Liver (tissue), 3 donors: ENCODE measurements around the gene BCORL1.

Source experiments
- RAD21 ChIP-seq, 2 donors: IDR thresholded peaks; 2 replicates each; pipeline ENCODE4 v1.6.1; 2016; ENCODE audit warnings: antibody characterized with exemption in 2 of 2, mild to moderate bottlenecking in 2 of 2
- TAF1 ChIP-seq: conservative IDR thresholded peaks from 2 replicates; pipeline ENCODE4 v1.6.1; 2016; ENCODE audit warnings: antibody characterized with exemption, mild to moderate bottlenecking
- TF ChIP-seq, protein P1 (sequence below): fragments of 150-350 bp; IDR thresholded peaks from 2 replicates; pipeline ENCODE4 v1.5.1; 2017; ENCODE audit warnings: improper control_type of control experiment, low read depth, low read length; ENCODE audit not compliant: missing input control
- TF ChIP-seq, protein P2 (sequence below): IDR thresholded peaks from 2 replicates; pipeline ENCODE4 v1.6.1; 2016; ENCODE audit warnings: antibody characterized with exemption, mild to moderate bottlenecking
- donor health status: healthy.
- donor health status: healthy.

DNA sequence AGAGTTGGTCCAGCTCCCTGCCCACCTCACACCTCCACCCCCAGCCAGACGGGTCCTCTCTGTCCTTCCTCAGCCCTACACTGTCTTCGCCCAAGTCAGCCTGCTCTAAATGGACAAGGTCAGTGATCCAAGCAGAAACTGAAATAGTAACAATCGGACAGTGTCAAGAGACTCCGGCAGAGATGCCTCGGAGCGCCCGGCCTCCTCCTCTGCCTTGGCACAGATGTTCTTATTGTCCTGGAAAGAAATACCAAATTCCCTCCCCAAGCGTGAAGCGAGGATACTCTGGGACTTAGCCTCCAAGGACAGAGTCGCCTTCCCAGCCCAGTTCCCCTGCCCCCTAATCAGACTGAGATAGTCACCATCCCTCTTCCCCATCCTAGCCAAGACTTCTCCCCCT lies 48.0 kb upstream of the BCORL1 start:
- TF ChIP-seq, protein P1, sequence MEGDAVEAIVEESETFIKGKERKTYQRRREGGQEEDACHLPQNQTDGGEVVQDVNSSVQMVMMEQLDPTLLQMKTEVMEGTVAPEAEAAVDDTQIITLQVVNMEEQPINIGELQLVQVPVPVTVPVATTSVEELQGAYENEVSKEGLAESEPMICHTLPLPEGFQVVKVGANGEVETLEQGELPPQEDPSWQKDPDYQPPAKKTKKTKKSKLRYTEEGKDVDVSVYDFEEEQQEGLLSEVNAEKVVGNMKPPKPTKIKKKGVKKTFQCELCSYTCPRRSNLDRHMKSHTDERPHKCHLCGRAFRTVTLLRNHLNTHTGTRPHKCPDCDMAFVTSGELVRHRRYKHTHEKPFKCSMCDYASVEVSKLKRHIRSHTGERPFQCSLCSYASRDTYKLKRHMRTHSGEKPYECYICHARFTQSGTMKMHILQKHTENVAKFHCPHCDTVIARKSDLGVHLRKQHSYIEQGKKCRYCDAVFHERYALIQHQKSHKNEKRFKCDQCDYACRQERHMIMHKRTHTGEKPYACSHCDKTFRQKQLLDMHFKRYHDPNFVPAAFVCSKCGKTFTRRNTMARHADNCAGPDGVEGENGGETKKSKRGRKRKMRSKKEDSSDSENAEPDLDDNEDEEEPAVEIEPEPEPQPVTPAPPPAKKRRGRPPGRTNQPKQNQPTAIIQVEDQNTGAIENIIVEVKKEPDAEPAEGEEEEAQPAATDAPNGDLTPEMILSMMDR, result no peak
- TF ChIP-seq TAF1 (no peak), RAD21 (IDR thresholded peaks at IDR 0.05) (no peak)
- TF ChIP-seq, protein P2, sequence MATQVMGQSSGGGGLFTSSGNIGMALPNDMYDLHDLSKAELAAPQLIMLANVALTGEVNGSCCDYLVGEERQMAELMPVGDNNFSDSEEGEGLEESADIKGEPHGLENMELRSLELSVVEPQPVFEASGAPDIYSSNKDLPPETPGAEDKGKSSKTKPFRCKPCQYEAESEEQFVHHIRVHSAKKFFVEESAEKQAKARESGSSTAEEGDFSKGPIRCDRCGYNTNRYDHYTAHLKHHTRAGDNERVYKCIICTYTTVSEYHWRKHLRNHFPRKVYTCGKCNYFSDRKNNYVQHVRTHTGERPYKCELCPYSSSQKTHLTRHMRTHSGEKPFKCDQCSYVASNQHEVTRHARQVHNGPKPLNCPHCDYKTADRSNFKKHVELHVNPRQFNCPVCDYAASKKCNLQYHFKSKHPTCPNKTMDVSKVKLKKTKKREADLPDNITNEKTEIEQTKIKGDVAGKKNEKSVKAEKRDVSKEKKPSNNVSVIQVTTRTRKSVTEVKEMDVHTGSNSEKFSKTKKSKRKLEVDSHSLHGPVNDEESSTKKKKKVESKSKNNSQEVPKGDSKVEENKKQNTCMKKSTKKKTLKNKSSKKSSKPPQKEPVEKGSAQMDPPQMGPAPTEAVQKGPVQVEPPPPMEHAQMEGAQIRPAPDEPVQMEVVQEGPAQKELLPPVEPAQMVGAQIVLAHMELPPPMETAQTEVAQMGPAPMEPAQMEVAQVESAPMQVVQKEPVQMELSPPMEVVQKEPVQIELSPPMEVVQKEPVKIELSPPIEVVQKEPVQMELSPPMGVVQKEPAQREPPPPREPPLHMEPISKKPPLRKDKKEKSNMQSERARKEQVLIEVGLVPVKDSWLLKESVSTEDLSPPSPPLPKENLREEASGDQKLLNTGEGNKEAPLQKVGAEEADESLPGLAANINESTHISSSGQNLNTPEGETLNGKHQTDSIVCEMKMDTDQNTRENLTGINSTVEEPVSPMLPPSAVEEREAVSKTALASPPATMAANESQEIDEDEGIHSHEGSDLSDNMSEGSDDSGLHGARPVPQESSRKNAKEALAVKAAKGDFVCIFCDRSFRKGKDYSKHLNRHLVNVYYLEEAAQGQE, result no peak
